ENCODE measurements around the gene PWWP2B. TPM values are rescaled to one million over a fixed set of nuclear protein-coding genes. Genes with fewer than 3 reads are reported as not detected.
A peak's percentile ranks its signal among the peaks of the same experiment; 100 is the strongest.

PWWP2B gene
- polyA plus RNA-seq, 1 experiment = 1.1 TPM

GRCh38 chr10:132458586-132459300 is 61.7 kb downstream of the PWWP2B start:
- peaks cover 26% of the 10 kb centered on the region for H3K27me3 ChIP-seq (ENCODE audit: control insufficient read depth, insufficient read depth, low read length)
- no peaks in the 10 kb centered on the region; the same call in 1 of the 2 replicates for H3K9me3 ChIP-seq (ENCODE audit: control insufficient read depth, insufficient read depth, low read length)
- TF ChIP-seq CTCF (IDR thresholded peaks at IDR 0.05; ENCODE audit: low read depth, low read length) = peak; percentile 79
- no peak overlapping the region for H3K27ac ChIP-seq (ENCODE audit: low read depth, low read length)
- ChIA-PET CTCF (interaction anchor here (0.7 to 4.6 kb wide), 8 partner anchors 21 to 182 kb away, joined by 3 to 29 read pairs (median 8); no protein-coding TSS in a partner anchor), POLR2A (no interaction called here)
- H3K4me3 ChIP-seq (ENCODE audit: low read depth, low read length) = no peak overlapping the region
- DNase-seq (ENCODE audit: low read depth, low spot score) = no peak

- Histone ChIP-seq H3K4me3 (ENCODE audit: low read depth, low read length) (no peak overlapping the region), H3K27ac (ENCODE audit: low read depth, low read length) (no peak overlapping the region), H3K9me3 (ENCODE audit: control insufficient read depth, insufficient read depth, low read length) (no peaks in the 10 kb centered on the region; the same call in 1 of the 2 replicates), H3K27me3 (ENCODE audit: control insufficient read depth, insufficient read depth, low read length) (peaks cover 26% of the 10 kb centered on the region)
- CTCF ChIA-PET = interaction anchor here (0.7 to 4.6 kb wide), 10 partner anchors 21 to 183 kb away, joined by 3 to 29 read pairs (median 6); no protein-coding TSS in a partner anchor
- POLR2A ChIA-PET = interaction anchor here (0.6 kb wide), 1 partner anchor 176 kb away, joined by 3 read pairs; no protein-coding TSS in a partner anchor
- no peak for DNase-seq (ENCODE audit: low read depth, low spot score)
- no peak for TF ChIP-seq CTCF (IDR thresholded peaks at IDR 0.05; ENCODE audit: low read depth, low read length)
Observed at GRCh38 chr10:132459301-132460003, 62.5 kb downstream of the PWWP2B start.

GRCh38 chr10:132460071-132460470 is 63.1 kb downstream of the PWWP2B start:
- POLR2A ChIA-PET = interaction anchor here (0.6 kb wide), 1 partner anchor 176 kb away, joined by 3 read pairs; no protein-coding TSS in a partner anchor
- CTCF ChIA-PET = interaction anchor here (0.8 to 4.6 kb wide), 6 partner anchors 68 to 183 kb away, joined by 3 to 29 read pairs (median 14); no protein-coding TSS in a partner anchor
- Histone ChIP-seq H3K27me3 (ENCODE audit: control insufficient read depth, insufficient read depth, low read length) (peaks cover 26% of the 10 kb centered on the region), H3K27ac (ENCODE audit: low read depth, low read length) (no peak overlapping the region), H3K4me3 (ENCODE audit: low read depth, low read length) (no peak overlapping the region), H3K9me3 (ENCODE audit: control insufficient read depth, insufficient read depth, low read length) (no peaks in the 10 kb centered on the region; the same call in 1 of the 2 replicates)
- DNase-seq (ENCODE audit: low read depth, low spot score) = no peak
- TF ChIP-seq CTCF (IDR thresholded peaks at IDR 0.05; ENCODE audit: low read depth, low read length) = no peak

GRCh38 chr10:132460691-132461090 is 63.7 kb downstream of the PWWP2B start:
- DNase-seq (ENCODE audit: low read depth, low spot score) = no peak
- TF ChIP-seq CTCF (IDR thresholded peaks at IDR 0.05; ENCODE audit: low read depth, low read length) = no peak
- POLR2A ChIA-PET = no interaction called here
- Histone ChIP-seq H3K9me3 (ENCODE audit: control insufficient read depth, insufficient read depth, low read length) (no peaks in the 10 kb centered on the region; the same call in 1 of the 2 replicates), H3K27me3 (ENCODE audit: control insufficient read depth, insufficient read depth, low read length) (peaks cover 24% of the 10 kb centered on the region), H3K4me3 (ENCODE audit: low read depth, low read length) (no peak overlapping the region), H3K27ac (ENCODE audit: low read depth, low read length) (no peak overlapping the region)
- CTCF ChIA-PET = interaction anchor here (1.4 to 4.6 kb wide), 5 partner anchors 68 to 178 kb away, joined by 3 to 29 read pairs (median 19); no protein-coding TSS in a partner anchor
